ENCODE data around the gene SEC63.

DNA sequence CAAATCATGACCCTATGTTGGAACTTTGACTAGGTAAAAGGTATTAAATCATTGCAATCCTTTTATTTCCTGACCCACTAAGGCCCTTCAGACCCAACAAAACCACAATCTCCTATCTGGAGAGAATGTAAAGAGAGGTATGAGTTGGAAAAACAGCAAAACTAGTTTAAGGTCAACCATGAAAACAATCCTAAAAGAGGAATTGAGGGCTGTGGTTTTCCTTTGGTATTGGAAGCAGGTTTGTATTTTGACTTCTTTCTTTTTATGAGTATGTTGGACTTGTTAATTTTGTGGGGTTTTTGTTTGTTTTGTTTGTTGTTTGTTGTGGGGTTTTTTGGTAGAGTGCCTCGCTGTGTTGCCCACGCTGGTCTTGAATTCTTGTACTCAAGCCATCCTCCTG, 4.7 kb upstream of the SEC63 start:
- TF ChIP-seq CTCF (IDR thresholded peaks at IDR 0.05) (no peak), POLR2A (IDR thresholded peaks at IDR 0.05) (no peak)

All from adrenal gland (tissue), 5 donors.